HK-2 (cell line): Measurements from ENCODE around the gene NAA40.

ENCODE experiments used
- DNase-seq: peaks from one replicate; pipeline ENCODE4 v3.0.0-alpha.2; 2018; ENCODE audit not compliant: unreplicated experiment

The NAA40 gene

GRCh38 chr11:63986932-63987513 lies 48.2 kb downstream of the NAA40 start:
- DNase-seq = no peak

- no peak for DNase-seq
Measured at GRCh38 chr11:63991558-63991957, 52.8 kb downstream of the NAA40 start.

GRCh38 chr11:63993100-63993499 lies 54.3 kb downstream of the NAA40 start:
- no peak for DNase-seq

GRCh38 chr11:63993993-63994392 lies 55.2 kb downstream of the NAA40 start:
- DNase-seq = no peak

GRCh38 chr11:63996512-63996911 lies 57.7 kb downstream of the NAA40 start:
- no peak for DNase-seq

- DNase-seq = no peak
Measured at GRCh38 chr11:63997104-63997700, 58.4 kb downstream of the NAA40 start.

- DNase-seq = no peak
Measured at GRCh38 chr11:63997801-63998337, 59.1 kb downstream of the NAA40 start.

GRCh38 chr11:63998558-63999348 lies 60.0 kb downstream of the NAA40 start:
- DNase-seq = no peak

GRCh38 chr11:63999349-64000025 lies 60.7 kb downstream of the NAA40 start:
- no peak for DNase-seq

- DNase-seq = no peak
Measured at GRCh38 chr11:64000026-64000739, 61.4 kb downstream of the NAA40 start.

GRCh38 chr11:64000740-64001483 lies 62.1 kb downstream of the NAA40 start:
- no peak for DNase-seq

- DNase-seq = no peak
Measured at GRCh38 chr11:64001484-64002420, 63.0 kb downstream of the NAA40 start.

GRCh38 chr11:64003807-64004589 lies 65.2 kb downstream of the NAA40 start:
- no peak for DNase-seq

GRCh38 chr11:64004590-64004984 lies 65.8 kb downstream of the NAA40 start:
- DNase-seq = no peak

GRCh38 chr11:64005691-64006090 lies 66.9 kb downstream of the NAA40 start:
- DNase-seq = no peak

- no peak for DNase-seq
Measured at GRCh38 chr11:64006398-64006797, 67.6 kb downstream of the NAA40 start.
